ENCODE data around the gene ACER3.

DNA sequence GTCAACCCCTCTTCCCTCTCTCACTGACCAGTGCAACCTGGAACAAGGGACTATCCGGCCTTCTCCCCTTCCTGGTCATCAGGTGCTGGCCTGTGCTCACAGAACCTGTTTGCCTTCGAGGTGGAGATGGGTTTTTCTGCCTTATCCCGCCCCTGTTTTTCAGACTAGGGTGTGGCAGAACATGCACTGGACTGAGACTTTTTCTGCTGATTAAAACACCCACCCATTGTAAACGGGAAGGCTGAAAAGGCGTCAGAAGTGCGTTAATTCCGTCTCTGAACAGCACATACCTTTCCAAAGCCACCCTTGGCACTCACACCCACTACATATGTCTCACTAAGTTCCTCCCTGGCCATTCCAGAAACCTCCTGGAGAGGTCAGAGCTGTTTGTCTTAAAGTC is 169.1 kb downstream of the ACER3 start:
- TF ChIP-seq POLR2A (IDR thresholded peaks at IDR 0.05) = no peak
- TF ChIP-seq CTCF (IDR thresholded peaks at IDR 0.05) = no peak
